ENCODE results near the gene RNFT2.

GRCh38 chr12:116766746-116767145 lies 28.6 kb downstream of the RNFT2 start:
- TF ChIP-seq CTCF (conservative IDR thresholded peaks at IDR 0.05; ENCODE audit: low read depth, low read length) (no peak), EZH2phosphoT487 (IDR thresholded peaks at IDR 0.05; ENCODE audit: borderline replicate concordance, low read length) (no peak), EZH2 (IDR thresholded peaks at IDR 0.05; ENCODE audit: low read length, unreplicated experiment) (no peak)

All from PC-3 (cell line).